Muscle layer of colon (tissue), 2 donors: ENCODE results near the gene DUSP22.

ENCODE experiments used
- H3K27ac ChIP-seq: one replicate; pipeline ENCODE4 v1.7.0; 2013; ENCODE audit warnings: low read depth, mild to moderate bottlenecking, low read length, moderate library complexity
- H3K27me3 ChIP-seq, 2 donors: one replicate each; pipeline ENCODE4 v1.7.0; 2013; ENCODE audit warnings: low read length in 2 of 2, mild to moderate bottlenecking in 2 of 2; ENCODE audit not compliant: insufficient read depth in 2 of 2, control insufficient read depth in 1 of 2
- H3K36me3 ChIP-seq: one replicate; pipeline ENCODE4 v1.7.0; 2013; ENCODE audit warnings: mild to moderate bottlenecking, low read length; ENCODE audit not compliant: insufficient read depth
- H3K4me1 ChIP-seq: one replicate; pipeline ENCODE4 v1.7.0; 2013; ENCODE audit warnings: mild to moderate bottlenecking, low read length; ENCODE audit not compliant: insufficient read depth
- H3K4me3 ChIP-seq, 2 donors: one replicate each; pipeline ENCODE4 v1.7.0; 2013; ENCODE audit warnings: low read length in 2 of 2, low read depth in 1 of 2, mild to moderate bottlenecking in 1 of 2, moderate library complexity in 1 of 2
- H3K9ac ChIP-seq: one replicate; pipeline ENCODE4 v1.7.0; 2013; ENCODE audit warnings: low read length
- H3K9me3 ChIP-seq: one replicate; pipeline ENCODE4 v1.7.0; 2013; ENCODE audit warnings: mild to moderate bottlenecking, low read length
- donor health status: abdominal sarcoma.
- donor health status: Adenocarcinoma of cecum.

DUSP22 gene

DNA sequence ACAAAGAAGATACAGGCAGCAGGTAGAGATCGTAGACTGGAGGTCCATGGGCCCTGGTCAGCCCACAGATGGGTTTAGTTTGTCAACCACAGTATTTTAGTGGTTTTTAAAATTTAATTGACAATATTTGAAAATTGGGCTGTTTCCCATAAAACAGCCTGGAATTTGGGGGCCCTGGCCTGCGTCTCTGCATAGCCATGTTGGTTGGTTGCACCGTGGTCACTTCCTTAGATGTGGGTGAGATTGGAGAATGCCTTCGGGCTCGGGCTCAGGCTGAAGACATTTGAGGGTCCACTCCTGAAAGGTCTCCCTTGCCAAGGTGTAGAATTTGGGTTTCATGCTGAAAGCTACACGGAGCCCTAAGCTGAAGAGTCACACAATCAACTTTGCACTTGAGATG is 7.7 kb downstream of the DUSP22 start:
- Histone ChIP-seq H3K27ac (no peak overlapping the region), H3K9me3 (no peaks in the 10 kb centered on the region), H3K4me3 (no peak overlapping the region), H3K4me1 (peaks cover 22% of the 10 kb centered on the region), H3K36me3 (no peaks in the 10 kb centered on the region), H3K9ac (no peak overlapping the region), H3K27me3 (no peaks in the 10 kb centered on the region)

DNA sequence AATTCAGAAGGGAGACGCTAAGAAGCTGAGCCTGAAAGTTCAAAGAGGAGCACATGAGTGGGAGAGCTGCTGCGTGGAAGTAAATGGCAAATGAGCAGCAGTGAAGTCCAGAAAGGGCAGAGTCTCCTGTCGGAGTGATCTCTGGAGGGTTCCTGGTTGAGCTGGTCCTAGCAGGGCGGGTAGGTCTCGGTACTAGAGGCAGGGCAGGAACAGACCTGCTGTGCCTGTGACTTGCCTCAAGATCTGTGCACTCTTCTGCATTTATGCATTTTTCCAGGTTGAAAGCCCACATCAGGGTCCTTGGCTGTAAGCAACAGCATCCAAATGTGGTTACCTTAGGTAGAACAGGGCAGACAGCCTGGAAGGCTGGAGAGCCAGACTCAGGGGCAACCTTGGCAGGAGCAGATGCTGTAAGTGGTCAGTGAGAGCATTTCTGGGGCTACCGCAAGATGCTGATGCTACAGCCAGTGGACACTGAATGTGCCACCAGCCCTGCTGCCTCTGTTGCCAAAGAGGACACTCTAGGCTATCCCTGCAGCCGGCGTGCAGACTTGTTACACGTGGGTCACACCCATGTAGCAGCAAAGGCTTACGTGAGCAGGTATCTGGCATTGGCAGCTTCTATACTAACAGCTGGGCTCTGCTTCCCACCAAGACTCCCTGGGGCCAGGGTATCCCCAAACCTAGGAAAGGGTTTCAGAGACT is 8.4 kb downstream of the DUSP22 start:
- no peak overlapping the region for H3K4me3 ChIP-seq
- no peak overlapping the region for H3K9ac ChIP-seq
- H3K9me3 ChIP-seq = no peaks in the 10 kb centered on the region
- H3K27ac ChIP-seq = no peak overlapping the region
- no peaks in the 10 kb centered on the region for H3K36me3 ChIP-seq
- H3K27me3 ChIP-seq = no peaks in the 10 kb centered on the region
- H3K4me1 ChIP-seq = peaks cover 22% of the 10 kb centered on the region

- no peaks in the 10 kb centered on the region for H3K27me3 ChIP-seq
- peaks cover 18% of the 10 kb centered on the region for H3K4me1 ChIP-seq
- H3K9ac ChIP-seq = no peak overlapping the region
- H3K36me3 ChIP-seq = no peaks in the 10 kb centered on the region
- no peaks in the 10 kb centered on the region for H3K9me3 ChIP-seq
- no peak overlapping the region for H3K27ac ChIP-seq
- no peak overlapping the region for H3K4me3 ChIP-seq
Observed at GRCh38 chr6:301526-301925, 9.2 kb downstream of the DUSP22 start.

GRCh38 chr6:301929-302705 is 9.8 kb downstream of the DUSP22 start:
- Histone ChIP-seq H3K9me3 (no peaks in the 10 kb centered on the region), H3K27ac (no peak overlapping the region), H3K4me3 (no peak overlapping the region), H3K4me1 (peaks cover 18% of the 10 kb centered on the region), H3K9ac (no peak overlapping the region), H3K27me3 (no peaks in the 10 kb centered on the region), H3K36me3 (no peaks in the 10 kb centered on the region)

- H3K27ac ChIP-seq = no peak overlapping the region
- no peaks in the 10 kb centered on the region for H3K9me3 ChIP-seq
- H3K36me3 ChIP-seq = no peaks in the 10 kb centered on the region
- H3K4me1 ChIP-seq = peaks cover 15% of the 10 kb centered on the region
- H3K27me3 ChIP-seq = no peaks in the 10 kb centered on the region
- no peak overlapping the region for H3K4me3 ChIP-seq
- no peak overlapping the region for H3K9ac ChIP-seq
Observed at GRCh38 chr6:302760-303159, 10.5 kb downstream of the DUSP22 start.

GRCh38 chr6:303263-303662 is 11.0 kb downstream of the DUSP22 start:
- Histone ChIP-seq H3K36me3 (no peaks in the 10 kb centered on the region), H3K9me3 (no peaks in the 10 kb centered on the region), H3K9ac (no peak overlapping the region), H3K27ac (no peak overlapping the region), H3K27me3 (no peaks in the 10 kb centered on the region), H3K4me1 (peaks cover 10% of the 10 kb centered on the region), H3K4me3 (no peak overlapping the region)

DNA sequence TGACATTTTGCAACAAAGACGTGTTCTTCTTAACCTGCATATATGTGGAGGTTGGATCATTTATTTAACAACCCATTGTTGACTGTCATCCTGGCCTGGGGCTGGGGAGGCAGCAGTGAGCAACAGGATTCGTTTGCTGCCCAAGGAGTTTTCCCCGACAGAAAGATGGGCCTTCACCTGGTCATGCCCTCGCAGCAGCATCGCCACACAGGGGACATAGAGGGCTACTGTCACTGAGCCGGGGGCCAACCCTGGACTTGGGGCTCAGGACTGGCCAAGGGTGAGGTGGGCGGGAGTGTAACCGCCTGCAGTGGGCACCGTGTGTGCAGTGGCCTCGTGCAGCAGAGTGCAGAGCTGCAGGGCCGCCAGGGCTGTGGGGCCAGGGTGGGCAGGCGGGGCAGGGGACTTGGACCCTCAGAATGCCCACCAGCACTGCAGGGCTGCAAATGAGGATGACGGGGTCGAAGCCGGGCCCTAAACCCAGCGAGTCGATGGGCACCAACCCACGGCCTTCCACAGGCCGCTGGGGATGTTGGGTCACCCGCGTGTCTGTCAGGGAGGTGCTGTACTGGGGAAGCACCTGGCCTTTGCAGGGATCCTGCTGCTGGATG is 11.8 kb downstream of the DUSP22 start:
- Histone ChIP-seq H3K9me3 (no peaks in the 10 kb centered on the region), H3K27me3 (no peaks in the 10 kb centered on the region), H3K4me3 (no peak overlapping the region), H3K4me1 (peaks cover 10% of the 10 kb centered on the region), H3K27ac (no peak overlapping the region), H3K36me3 (no peaks in the 10 kb centered on the region), H3K9ac (no peak overlapping the region)

GRCh38 chr6:304833-305370 is 12.6 kb downstream of the DUSP22 start:
- H3K36me3 ChIP-seq = no peaks in the 10 kb centered on the region
- H3K9ac ChIP-seq = no peak overlapping the region
- H3K27me3 ChIP-seq = no peaks in the 10 kb centered on the region
- no peak overlapping the region for H3K4me3 ChIP-seq
- no peaks in the 10 kb centered on the region for H3K9me3 ChIP-seq
- H3K4me1 ChIP-seq = peaks cover 10% of the 10 kb centered on the region
- no peak overlapping the region for H3K27ac ChIP-seq

DNA sequence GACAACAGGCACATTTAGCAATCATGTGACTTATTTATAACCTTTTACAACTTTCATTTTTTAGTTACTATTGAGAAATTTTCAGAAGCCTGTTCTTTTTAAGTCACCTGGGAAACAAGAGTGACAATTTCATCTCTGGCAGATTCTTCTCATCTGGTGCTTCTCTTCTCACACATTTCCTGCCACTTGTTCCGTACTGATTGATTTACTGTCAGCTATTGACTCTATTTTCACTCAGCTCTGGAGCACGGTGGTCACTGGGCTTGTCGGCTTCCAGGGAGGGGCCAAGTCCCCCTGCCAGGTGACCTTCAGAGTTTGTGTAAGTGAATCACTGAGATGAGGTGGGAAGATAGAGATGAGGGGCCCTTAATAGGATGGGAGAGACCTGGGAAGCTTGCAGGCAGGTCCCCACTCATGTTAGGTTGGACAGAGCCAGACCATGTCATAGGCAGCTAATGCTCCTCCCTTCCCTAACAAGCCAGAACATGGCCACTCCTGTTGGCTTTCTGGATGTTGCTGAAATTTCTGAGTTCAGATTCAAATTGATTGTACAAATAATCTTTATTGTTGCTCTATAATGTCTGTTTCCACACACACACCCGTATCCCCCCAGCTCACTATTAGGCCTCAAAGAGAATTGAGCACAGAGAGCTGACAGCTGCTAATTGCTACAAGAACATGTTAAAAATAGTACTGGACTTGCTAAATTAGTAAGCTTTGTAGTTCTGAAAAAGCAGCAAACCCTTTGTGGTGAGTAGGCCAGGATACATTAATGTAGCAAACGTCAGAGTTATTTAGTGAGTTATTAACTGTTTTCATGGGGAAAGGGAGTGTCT is 13.3 kb downstream of the DUSP22 start:
- no peak overlapping the region for H3K4me3 ChIP-seq

DNA sequence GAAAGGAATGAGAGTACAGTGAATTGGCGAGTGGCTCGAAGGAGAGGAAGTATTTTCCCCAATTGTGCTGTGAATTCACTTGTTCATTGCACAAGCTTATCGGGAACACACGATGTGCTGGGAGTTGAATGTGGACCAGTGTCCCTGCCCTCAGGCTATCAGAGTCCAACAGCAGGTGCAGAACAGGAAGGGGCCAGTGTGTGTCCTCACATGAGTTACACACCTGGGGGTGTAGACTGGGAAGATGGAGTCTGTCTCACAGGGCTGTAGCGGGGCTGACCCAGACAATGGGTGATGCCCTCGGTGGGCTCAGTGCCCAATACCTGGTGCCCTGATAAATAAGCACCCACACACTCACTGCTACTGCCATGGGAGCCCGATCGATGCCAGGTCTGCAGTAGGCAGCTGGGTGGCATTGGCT is 14.4 kb downstream of the DUSP22 start:
- no peaks in the 10 kb centered on the region for H3K27me3 ChIP-seq
- no peak overlapping the region for H3K9ac ChIP-seq
- H3K27ac ChIP-seq = no peak overlapping the region
- H3K4me3 ChIP-seq = no peak overlapping the region
- no peaks in the 10 kb centered on the region for H3K36me3 ChIP-seq
- H3K9me3 ChIP-seq = no peaks in the 10 kb centered on the region
- peaks cover 10% of the 10 kb centered on the region for H3K4me1 ChIP-seq

More for the DNA sequence above, 13.3 kb downstream of the DUSP22 start:
- Histone ChIP-seq H3K36me3 (no peaks in the 10 kb centered on the region), H3K27me3 (no peaks in the 10 kb centered on the region), H3K9me3 (no peaks in the 10 kb centered on the region), H3K27ac (no peak overlapping the region), H3K9ac (no peak overlapping the region), H3K4me1 (peaks cover 10% of the 10 kb centered on the region)
